ENCODE measurements around the gene ZNF664.

Gene ZNF664

GRCh38 chr12:123929946-123930583 is 43.0 kb upstream of the ZNF664 start:
- Histone ChIP-seq H3K27ac (no peak overlapping the region), H3K36me3 (no peaks in the 10 kb centered on the region), H3K4me3 (ENCODE audit: low read depth, low read length) (no peak overlapping the region), H3K9me3 (ENCODE audit: severe bottlenecking) (no peaks in the 10 kb centered on the region), H3K27me3 (ENCODE audit: insufficient read depth, low read depth, severe bottlenecking) (no peaks in the 10 kb centered on the region)
- TF ChIP-seq CTCF (IDR thresholded peaks at IDR 0.05; ENCODE audit: low read depth, low read length) = no peak
- no peak for DNase-seq

GRCh38 chr12:123931686-123932321 is 41.2 kb upstream of the ZNF664 start:
- Histone ChIP-seq H3K36me3 (no peaks in the 10 kb centered on the region), H3K4me3 (ENCODE audit: low read depth, low read length) (no peak overlapping the region), H3K27me3 (ENCODE audit: insufficient read depth, low read depth, severe bottlenecking) (no peaks in the 10 kb centered on the region), H3K9me3 (ENCODE audit: severe bottlenecking) (no peaks in the 10 kb centered on the region), H3K27ac (no peak overlapping the region)
- no peak for DNase-seq
- TF ChIP-seq CTCF (IDR thresholded peaks at IDR 0.05; ENCODE audit: low read depth, low read length) = 0 out of 2 replicates have a peak, but pooled peaks have one; percentile 3

- Histone ChIP-seq H3K36me3 (no peaks in the 10 kb centered on the region), H3K27ac (no peak overlapping the region), H3K4me3 (ENCODE audit: low read depth, low read length) (no peak overlapping the region), H3K9me3 (ENCODE audit: severe bottlenecking) (no peaks in the 10 kb centered on the region), H3K27me3 (ENCODE audit: insufficient read depth, low read depth, severe bottlenecking) (no peaks in the 10 kb centered on the region)
- DNase-seq = no peak
- TF ChIP-seq CTCF (IDR thresholded peaks at IDR 0.05; ENCODE audit: low read depth, low read length) = no peak
These were observed 39.8 kb upstream of the ZNF664 start for GRCh38 chr12:123933214-123933613.

- DNase-seq = no peak
- Histone ChIP-seq H3K9me3 (ENCODE audit: severe bottlenecking) (no peaks in the 10 kb centered on the region), H3K36me3 (no peaks in the 10 kb centered on the region), H3K4me3 (ENCODE audit: low read depth, low read length) (no peak overlapping the region), H3K27ac (no peak overlapping the region), H3K27me3 (ENCODE audit: insufficient read depth, low read depth, severe bottlenecking) (no peaks in the 10 kb centered on the region)
- TF ChIP-seq CTCF (IDR thresholded peaks at IDR 0.05; ENCODE audit: low read depth, low read length) = no peak
These were observed 38.9 kb upstream of the ZNF664 start for GRCh38 chr12:123934016-123934620.

GRCh38 chr12:123934829-123935228 is 38.2 kb upstream of the ZNF664 start:
- no peak for TF ChIP-seq CTCF (IDR thresholded peaks at IDR 0.05; ENCODE audit: low read depth, low read length)
- no peak for DNase-seq
- H3K27ac ChIP-seq = no peak overlapping the region
- no peaks in the 10 kb centered on the region for H3K27me3 ChIP-seq (ENCODE audit: insufficient read depth, low read depth, severe bottlenecking)
- no peak overlapping the region for H3K4me3 ChIP-seq (ENCODE audit: low read depth, low read length)
- H3K9me3 ChIP-seq (ENCODE audit: severe bottlenecking) = no peaks in the 10 kb centered on the region
- no peaks in the 10 kb centered on the region for H3K36me3 ChIP-seq
